GM21390 (cell line): ENCODE results near the gene SNX8.
A peak's percentile ranks its signal among the peaks of the same experiment; 100 is the strongest.

ENCODE experiments used
- ATAC-seq: cut with Tn5 transposase; IDR thresholded peaks from one replicate; pipeline ENCODE4 v1.9.1; 2021; ENCODE audit not compliant: unreplicated experiment

Gene SNX8

DNA sequence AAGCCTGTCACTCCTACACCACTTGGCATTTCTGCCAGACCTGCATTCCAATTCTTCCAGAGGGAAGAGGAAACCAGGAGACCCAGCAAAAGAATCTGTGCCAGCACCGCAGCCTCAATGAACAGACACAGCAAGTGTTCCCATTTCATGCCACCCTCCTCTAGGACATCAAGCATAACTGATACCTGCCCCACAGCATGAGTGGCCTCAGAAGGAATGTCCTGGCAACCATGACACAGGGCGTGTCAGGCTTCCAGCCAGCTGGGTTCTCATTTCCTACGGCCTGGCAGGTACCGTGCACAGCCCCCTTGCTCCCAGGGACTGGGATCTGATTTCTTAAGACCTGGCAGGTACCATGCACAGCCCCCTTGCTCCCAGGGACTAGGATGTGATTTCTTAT, 89.3 kb downstream of the SNX8 start:
- ATAC-seq, result no peak

DNA sequence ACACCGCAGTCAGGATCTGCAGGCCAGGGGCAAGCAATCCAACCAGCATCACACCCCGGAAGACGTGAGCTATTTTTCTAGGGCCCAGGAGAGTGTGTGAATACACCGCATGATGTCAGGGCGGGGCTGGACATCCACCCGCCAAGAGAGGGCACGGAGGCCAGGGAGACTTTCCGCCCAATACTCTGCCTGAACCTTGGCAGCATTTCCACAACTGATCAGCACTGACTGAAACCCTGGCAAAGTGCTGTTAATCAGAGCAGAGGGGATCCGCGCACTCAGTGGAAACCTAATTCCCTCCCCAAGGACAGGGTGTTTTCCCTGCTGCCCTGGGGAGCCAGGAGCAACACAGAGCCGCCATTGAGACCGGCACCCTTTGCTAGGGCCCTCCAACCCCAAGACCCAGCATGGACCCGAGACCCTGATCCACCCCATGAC, 89.7 kb downstream of the SNX8 start:
- no peak for ATAC-seq

DNA sequence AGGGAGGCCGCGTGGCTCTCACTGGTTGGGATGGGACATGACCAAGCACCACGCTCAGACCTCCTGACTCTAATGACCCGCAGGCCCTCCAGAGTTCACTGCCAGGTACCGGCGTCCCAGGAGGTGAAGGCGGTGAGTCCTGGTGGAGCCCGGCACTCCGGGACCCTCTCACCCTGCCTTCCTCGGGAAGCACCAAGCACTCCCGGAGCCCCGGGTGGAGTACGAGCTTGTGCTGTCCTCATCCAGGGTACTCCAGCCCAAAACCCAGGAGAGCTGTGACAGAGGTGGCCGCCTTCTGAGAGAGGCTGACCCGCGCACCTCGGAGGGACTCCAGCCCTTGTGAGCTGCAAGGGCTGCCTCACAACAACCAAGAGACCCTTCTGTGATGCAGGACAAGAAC, 90.9 kb downstream of the SNX8 start:
- ATAC-seq, result no peak

DNA sequence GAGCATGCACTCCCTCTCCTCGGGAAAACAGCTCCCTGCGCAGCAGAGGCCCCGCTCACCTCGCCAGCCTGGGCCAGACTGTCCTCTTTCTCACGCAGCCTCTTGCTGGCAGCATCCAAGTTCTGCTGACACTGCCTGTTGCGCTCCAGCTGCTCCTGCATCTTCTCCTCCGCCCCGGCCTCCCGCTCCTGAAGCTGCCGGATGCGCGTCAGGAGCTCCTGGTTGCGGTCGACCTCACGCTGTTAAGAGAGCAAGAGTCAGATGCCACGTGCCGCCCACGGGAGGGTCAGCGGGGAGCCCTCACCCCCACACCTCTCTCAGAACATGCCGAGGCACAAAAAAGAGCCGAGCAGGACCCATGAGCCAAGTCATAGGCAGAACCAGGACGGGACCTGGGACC, 91.7 kb downstream of the SNX8 start:
- no peak for ATAC-seq

DNA sequence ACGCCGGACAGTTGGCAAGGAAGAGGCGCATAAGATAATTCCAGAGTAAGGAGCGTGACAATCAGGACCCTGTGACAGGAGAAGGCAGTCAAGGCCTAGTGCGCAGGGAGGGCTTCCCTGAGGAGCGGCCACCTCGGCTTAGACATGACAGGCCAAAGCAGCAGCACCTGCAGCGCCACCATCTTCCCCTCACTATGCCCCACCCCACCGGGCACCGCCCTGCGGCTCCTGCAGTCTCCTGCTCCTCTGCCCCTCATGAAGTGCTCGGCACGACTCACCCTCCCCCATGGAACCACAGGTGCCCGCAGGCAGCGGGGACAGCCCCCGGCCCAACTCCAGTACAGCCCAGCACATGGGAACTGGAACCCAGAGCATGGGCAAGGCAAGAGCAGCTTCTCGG, 93.3 kb downstream of the SNX8 start:
- no peak for ATAC-seq

DNA sequence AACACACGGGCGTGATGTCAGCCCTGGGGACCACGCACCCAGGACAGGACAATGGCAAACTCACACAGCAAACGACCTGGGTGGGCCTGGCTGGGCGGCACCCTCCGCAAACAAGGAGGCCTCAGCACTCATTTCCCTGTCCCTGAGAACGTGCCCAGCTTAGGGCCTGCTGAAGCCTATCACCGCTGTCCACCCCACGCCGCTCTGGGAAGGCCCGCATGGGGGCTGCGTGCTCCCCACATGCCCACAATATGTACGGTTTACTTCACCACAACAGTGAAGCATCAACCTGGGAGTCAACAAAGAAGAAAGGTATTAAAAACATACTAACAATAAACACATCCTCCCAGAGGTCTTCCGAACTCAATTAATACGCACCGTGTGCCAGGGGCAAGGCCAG, 93.7 kb downstream of the SNX8 start:
- ATAC-seq, result no peak

DNA sequence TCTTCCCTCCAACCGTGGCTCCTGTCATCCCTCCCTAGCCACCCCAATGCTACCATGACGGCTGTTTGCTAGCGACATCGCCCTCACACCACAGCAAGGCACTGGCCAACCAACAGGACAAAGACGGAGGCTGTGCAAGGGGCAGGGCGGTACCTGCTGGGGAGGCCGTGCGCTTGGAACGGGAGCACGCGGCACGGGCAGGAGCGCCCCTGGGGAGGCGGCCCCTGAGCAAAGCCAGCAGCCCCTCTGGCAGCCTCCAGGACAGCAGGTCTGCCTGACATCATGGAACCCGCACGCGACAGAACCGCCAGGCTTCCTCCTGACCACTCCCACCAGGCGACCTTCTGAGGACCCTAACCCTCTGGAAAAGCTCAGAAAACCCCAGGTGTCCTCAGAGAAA, 94.2 kb downstream of the SNX8 start:
- ATAC-seq, result no peak

DNA sequence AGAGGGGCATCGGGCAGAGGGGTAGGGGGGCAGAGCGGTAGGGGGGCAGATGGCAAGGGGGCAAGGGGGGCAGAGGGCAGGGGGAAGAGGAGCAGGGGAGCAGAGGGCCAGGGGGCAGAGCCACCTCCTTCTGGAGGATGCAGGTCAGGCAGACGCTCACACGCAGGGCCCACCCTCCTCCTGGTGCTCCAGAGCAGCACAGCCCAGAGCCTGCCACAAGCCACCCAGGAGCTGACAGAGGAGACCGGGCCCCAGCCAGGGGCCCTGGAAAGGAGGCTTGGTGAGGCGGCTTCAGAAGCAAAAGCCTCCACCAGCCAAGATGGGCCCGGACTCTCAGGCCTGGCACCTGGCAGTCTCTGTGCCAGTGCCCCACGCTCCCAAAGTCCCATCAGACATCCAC, 94.6 kb downstream of the SNX8 start:
- no peak for ATAC-seq

DNA sequence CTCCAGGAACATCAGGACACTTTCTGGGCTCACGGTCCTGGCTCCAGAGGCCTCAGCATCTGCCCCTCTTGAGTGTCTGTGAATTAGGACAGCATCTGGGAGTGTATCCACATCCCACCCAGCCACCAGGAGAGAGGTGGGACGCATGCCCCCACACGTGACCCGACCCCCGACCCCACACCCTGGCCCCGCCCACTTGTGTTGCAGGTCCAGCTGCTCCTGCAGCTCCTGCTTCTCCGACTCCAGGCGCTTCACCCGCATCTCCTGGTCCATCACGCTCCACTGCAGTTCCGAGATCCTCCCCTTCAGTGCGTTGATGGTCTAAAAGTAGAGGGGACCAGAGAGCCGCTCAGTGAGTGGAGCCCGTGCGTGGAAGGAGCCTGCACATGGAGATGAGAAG, 95.1 kb downstream of the SNX8 start:
- ATAC-seq, result no peak

DNA sequence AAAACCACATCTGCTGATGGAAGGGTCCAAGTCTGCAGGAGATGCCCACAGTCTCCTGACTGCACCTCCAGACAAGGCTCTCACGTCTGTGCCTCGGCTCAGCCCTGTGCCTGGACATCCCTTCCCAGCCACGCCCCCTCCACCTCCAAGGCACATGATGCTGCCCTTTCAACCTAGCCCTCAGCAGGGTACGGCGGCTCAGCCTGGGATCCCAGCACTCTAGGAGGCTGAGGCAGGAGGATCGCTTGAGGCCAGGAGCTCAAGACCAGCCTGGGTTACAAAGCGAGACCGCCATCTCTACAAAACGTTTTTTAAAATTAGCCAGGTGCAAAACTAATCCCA, 95.8 kb downstream of the SNX8 start:
- no peak for ATAC-seq

DNA sequence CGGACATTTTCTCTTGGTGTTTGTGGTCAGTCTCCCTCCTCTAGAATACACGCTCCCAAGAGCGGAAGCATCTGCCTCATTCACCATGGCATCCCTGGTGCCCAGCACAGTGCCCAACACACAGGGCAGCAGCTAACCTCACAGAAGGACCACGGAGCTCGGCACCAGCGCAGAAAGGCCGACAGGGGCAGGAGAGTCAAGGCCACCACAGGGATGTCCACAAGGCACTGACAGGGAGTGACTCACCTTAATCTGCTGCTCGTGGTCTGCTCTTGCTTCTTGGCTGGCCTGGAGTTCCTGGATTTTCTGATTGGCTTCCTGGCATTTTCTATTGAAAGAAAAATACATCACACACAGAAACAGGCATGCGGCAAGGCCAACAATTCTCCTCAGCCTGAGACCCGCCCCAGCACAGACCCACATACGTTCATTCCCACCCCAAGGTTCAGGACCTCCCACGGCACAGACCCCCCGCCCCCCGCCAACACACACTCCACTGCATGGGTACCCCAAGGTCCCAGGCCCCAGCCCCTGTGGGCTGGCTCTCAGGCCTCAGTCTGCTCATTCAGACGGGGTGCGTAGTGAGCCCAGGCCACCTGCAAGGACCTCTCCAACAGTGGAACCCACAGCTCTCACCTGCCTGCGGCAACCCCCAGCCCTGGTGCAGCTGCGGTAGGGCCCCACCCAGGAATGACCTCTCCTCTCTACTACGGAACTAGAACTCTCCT, 96.4 kb downstream of the SNX8 start:
- ATAC-seq, result no peak

DNA sequence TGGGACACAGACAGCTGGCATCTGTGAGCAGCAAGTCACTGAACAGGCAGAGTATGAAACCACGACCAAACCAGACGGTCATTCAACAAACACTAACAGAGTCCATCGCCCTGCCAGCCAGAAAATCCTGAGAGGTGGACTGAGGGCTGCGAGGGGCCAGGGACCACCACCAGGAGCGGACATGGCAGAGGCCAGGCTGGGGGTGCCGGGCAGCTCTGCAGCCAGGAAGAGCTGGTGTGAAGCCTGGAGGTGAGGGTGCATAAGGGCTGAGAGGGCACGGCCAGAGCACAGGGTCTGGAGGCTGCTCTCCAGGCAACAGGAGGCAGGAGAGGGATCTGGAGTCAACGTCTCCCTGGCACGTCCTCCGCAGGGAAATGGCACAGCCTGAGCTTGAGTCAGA, 97.0 kb downstream of the SNX8 start:
- ATAC-seq, result no peak

DNA sequence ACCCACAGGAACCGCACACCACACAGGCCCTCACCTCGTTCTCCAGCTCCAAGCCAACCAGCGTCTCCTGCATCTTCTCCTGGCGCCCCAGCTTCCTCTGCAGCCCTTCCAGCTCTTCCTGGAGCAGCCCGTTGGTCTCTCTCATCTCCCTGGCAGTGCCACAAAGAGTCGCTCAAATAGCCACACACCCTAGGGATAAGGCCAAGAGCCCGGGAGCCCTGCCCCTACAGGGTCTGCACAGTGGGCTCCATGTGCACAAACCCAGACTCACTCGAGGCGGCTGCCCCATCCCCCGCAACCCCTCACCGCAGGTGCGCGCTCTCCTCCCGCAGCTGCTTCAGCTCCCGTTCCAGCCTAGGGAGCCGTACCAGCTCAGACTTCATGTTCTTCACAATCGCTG, 98.4 kb downstream of the SNX8 start:
- ATAC-seq, result no peak

DNA sequence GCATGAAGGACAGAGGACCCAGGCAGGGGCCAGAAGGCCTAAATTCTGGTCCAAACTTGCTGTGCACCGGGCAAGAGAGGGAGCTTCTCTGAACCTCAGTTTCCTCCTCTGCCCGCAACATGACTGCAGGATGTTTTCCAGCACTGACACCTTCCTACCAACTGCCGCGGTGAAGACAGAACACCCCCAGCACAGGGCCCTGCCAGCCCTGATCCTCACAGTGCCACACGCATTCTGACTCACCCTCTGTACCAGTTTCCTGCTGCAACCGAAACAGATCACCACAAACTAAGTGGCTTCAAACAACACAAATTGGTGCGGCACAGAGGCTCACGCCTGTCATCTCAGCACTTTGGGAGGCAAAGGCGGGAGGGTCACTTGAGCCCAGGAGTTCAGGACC, 99.6 kb downstream of the SNX8 start:
- no peak for ATAC-seq

DNA sequence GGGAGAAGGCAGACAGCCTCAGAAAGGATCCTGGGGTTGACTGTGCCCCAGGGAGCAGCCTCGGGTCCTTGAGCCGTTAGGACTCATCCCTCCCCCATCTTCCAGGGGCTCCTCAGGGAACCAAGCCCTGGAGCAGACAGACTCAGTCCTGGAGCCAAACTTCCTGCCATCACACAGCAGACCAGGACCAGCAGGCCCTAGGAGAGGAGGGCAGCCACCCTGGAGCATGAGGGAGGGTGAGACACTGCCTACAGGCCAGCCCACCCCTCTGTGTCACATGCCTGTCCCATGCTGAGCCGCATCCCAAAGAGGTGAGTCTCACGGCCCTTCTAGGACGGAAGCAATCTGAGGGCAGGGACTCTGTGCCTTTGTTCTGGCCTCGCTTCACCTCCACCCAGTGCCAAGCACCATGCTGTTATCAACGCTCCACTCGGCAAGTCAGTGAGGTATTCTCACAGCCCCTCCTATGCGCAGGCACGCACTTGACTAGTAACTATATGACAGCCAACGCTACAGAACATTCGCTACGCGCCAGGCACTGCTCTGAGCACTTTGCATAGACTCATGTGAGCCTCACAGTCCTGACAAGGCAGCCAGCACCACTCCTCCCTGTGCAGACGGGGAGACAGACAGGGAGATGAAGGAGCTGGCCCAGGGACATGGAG, 100.6 kb downstream of the SNX8 start:
- ATAC-seq, result no peak

DNA sequence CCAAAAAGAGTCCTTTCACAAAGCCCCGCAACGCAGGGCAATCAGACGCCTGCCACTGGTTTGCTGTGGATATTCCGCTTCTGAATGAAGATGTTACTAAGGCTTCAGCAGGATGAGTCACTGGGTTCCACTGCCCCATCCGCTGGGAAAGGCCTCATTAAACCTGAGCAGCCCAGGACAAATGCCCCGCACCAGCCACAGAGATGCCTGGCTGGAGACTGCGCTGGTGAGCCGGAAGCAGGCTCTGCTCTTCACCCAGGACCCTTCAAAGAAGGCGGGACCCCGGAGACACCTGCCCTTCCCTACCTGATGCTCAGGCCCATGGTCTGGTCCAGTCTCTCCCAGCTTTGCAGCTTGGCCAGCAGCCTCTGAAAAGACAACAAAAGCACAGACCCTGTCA, 101.3 kb downstream of the SNX8 start:
- ATAC-seq, result no peak

DNA sequence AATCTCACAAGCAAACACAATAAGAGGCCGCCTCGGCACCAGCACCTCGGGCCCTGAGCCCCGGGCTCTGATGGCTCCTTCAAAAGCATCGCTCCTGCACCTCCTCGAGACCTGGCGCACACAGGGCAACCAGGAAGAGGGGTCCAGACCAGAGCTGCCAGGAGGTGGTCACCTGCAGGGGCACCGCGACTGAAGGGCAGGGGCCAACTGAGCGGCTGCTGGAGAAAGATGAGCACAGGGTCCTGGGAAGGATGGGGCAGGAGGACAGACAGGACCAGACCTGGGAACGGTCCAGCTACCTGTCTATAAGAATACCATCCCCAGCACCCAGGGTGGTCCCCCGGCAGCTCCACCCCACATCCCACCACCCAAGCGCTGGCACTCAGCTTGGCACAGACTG, 102.3 kb downstream of the SNX8 start:
- ATAC-seq, result no peak

DNA sequence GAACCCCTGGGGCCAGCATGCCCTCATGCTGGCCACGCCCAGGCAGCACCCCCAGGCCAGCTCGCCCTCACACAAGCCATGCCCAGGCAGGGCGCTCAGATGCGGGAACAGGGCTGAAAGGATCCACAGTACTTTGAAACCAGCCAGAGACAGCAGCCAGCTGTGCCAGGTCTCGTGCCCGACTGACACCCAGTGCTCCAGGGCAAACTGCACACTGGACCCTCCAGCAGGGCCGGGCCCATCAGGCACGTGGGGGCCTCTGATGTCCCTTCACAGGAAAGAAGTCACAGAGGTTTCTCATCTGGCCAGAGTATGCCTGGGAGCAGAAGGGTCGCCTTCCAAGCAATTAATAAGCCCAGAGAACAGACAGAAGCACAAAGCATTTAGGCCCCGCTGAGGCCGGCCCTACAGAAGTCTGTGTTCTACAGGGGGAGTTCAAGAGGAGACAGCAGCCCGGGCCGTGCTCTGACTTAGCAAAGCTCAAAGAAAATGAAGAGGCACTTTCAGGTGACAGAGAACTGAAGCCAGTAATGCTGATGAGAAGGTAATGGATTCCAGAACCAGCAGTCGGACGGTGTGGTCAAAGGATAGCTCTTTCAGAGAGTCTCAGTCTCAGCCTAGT, 102.9 kb downstream of the SNX8 start:
- no peak for ATAC-seq

DNA sequence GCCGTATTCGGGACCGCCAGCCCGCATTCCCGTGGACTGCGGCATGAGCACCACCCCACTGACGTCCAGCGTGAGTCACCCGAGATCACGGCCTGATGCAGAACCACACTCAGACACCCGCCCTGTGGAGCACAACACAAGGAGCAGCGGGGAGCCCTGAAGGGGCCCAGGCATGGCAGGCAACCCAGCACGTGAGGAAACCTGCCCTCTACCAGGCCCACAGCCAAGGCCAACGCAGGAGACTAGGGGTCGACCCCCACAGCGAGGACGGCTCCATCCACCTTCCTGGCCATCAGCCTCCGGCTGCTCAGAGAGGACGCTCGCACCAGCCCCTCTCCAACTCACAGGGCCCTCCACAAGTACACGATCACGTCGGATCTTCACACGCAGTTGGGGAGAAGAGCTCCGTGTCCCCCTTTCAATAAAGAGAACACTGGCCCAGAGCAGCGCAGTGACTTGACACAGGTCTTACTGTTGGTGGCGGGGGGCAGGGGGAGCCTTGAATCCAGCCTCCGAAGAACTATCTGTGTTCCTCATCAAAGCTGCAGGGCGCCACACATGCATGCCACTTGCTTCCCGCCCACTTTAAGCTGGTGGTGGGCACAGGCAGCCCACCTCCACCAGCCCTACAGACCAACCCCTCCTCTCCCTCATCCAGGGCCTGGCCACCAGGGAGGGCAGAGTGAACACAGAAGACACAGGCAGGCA, 103.5 kb downstream of the SNX8 start:
- no peak for ATAC-seq

DNA sequence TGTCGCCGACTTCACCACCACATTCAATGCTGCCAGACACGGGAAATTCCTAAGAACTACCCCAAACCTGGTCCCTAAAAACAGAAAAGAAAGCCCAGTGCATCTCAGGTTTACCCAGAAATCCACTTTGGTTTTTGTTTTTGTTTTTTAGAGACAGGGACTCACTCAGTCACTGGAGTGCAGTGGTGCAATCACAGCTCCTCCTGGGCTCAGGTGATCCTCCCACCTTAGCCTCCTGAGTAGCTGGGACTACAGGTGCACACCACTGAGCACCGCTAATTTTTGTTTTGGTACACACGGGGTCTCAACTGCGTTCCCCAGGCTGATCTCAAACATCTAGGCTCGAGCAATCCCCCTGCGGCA, 104.3 kb downstream of the SNX8 start:
- ATAC-seq, result peak; percentile 28

DNA sequence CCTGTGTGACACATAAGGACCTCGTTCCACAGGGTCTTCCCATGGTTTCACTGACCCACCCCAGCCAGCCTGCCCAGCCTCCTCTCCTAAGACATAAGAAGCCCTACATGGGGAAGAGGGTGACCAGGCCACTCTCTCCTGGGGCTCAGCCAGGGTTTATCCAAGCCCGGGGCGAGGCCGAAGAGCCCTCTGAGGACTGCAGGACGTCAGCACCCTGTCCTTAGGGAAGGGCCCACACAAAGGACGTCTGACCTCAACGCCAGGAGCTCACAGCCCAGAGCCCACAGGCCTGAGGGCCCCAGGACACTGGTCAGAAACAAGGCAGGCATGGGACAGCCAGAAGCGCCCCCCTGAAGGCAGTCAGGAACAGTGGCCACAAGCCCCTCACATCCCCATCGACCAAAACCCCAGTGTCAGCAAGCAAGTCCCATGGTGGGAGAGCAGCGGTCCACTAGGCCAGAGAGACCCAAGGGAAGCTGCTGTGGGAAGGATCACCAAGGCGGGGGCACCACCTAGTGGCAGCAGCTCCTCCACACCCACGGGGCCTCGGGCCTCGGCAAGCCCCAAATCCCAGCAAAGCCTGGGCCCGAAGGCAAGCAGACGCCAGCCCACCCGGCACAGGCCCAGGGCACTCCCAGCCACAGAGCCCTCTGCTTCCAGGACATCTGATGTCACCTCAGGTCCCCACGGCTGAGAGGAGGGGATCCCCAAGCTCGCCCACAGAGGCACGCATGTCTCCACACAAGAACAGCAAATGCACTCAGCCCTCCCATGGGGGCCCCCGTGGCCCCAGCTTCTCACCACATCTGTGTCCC, 104.9 kb downstream of the SNX8 start:
- peak; percentile 59 for ATAC-seq
